GM12892 (cell line): ENCODE results near the gene GCFC2. TPM values are rescaled to one million over a fixed set of nuclear protein-coding genes. Genes with fewer than 3 reads are reported as not detected.
"Not testable (repeated sequence)": the region's sequence is repeated elsewhere in the genome, so short reads cannot be mapped to it uniquely, and the experiment has no call there.

ENCODE experiments used
- DNase-seq: peaks from one replicate; pipeline ENCODE4 v3.0.0; 2011; ENCODE audit not compliant: insufficient read length
- FAIRE-seq: peaks from 2 replicates; lab custom pipeline; 2011; peaks lifted over from hg19 to GRCh38; lab: Jason Lieb, UNC
- POLR2A ChIP-seq: IDR thresholded peaks from 2 replicates; pipeline ENCODE4 v1.6.1; 2011; ENCODE audit warnings: low read depth, low read length, control low read depth
- POLR2AphosphoS5 ChIP-seq: IDR thresholded peaks from 2 replicates; pipeline ENCODE4 v1.6.1; 2011; ENCODE audit warnings: low read depth, low read length, control low read depth
- TAF1 ChIP-seq: IDR thresholded peaks from 2 replicates; pipeline ENCODE4 v1.6.1; 2011; ENCODE audit warnings: low read depth, mild to moderate bottlenecking, control low read depth, low read length, borderline replicate concordance
- polyA plus RNA-seq: library from polyadenylated mRNA; unstranded; fragments of >200 nt; gene quantifications from one replicate; pipeline ENCODE4 v1.2.1, GENCODE V29; 2012; ENCODE audit warnings: missing spikeins, inconsistent platforms; ENCODE audit not compliant: missing spikeins

GCFC2 gene
- 27.0 TPM for polyA plus RNA-seq

GRCh38 chr2:75710577-75711253 lies at the start of gene GCFC2:
GCFC2 (minus strand) TSS chr2:75710915; CDS start chr2:75710855, 60 bp downstream.
- peak; percentile 97 for FAIRE-seq
- peak; percentile 78 for DNase-seq
- TF ChIP-seq TAF1 (peak; percentile 79; the same call in 1 of the 2 replicates), POLR2AphosphoS5 (peak; percentile 85), POLR2A (peak; percentile 91)

GRCh38 chr2:75752828-75753227 lies 42.1 kb upstream of the GCFC2 start:
- no peak for DNase-seq
- no peak for TF ChIP-seq POLR2AphosphoS5
- no peak for TF ChIP-seq TAF1
- no peak for TF ChIP-seq POLR2A
- no peak for FAIRE-seq

GRCh38 chr2:75751824-75752468 lies 41.2 kb upstream of the GCFC2 start:
- TF ChIP-seq TAF1 (no peak), POLR2A (no peak), POLR2AphosphoS5 (no peak)
- DNase-seq (no peak), FAIRE-seq (no peak)

GRCh38 chr2:75751360-75751759 lies 40.6 kb upstream of the GCFC2 start:
- TF ChIP-seq POLR2AphosphoS5 (no peak), POLR2A (no peak), TAF1 (no peak)
- no peak for DNase-seq
- FAIRE-seq, result no peak

- no peak for TF ChIP-seq POLR2A
- TF ChIP-seq TAF1, result no peak
- TF ChIP-seq POLR2AphosphoS5, result no peak
- FAIRE-seq (peak; percentile 36), DNase-seq (no peak)
Observed at GRCh38 chr2:75737961-75738360, 27.2 kb upstream of the GCFC2 start.

GRCh38 chr2:75736276-75736675 lies 25.6 kb upstream of the GCFC2 start:
- DNase-seq (no peak), FAIRE-seq (no peak)
- TF ChIP-seq TAF1 (no peak), POLR2A (no peak), POLR2AphosphoS5 (no peak)

GRCh38 chr2:75729861-75730260 lies 19.1 kb upstream of the GCFC2 start:
- DNase-seq (no peak), FAIRE-seq (no peak)

GRCh38 chr2:75728614-75729419 lies 18.1 kb upstream of the GCFC2 start:
- FAIRE-seq (no peak), DNase-seq (no peak)
- TF ChIP-seq POLR2A (no peak), POLR2AphosphoS5 (no peak), TAF1 (no peak)

More at GRCh38 chr2:75729861-75730260, 19.1 kb upstream of the GCFC2 start:
- TF ChIP-seq TAF1 (no peak), POLR2A (no peak), POLR2AphosphoS5 (no peak)

GRCh38 chr2:75722687-75723086 lies 12.0 kb upstream of the GCFC2 start:
- DNase-seq, result no peak
- TF ChIP-seq POLR2AphosphoS5 (no peak), POLR2A (no peak), TAF1 (no peak)
- no peak for FAIRE-seq

- no peak for TF ChIP-seq POLR2A
- no peak for TF ChIP-seq TAF1
- no peak for TF ChIP-seq POLR2AphosphoS5
- DNase-seq, result no peak
- FAIRE-seq, result no peak
Observed at GRCh38 chr2:75720525-75720924, 9.8 kb upstream of the GCFC2 start.

GRCh38 chr2:75719616-75720015 lies 8.9 kb upstream of the GCFC2 start:
- FAIRE-seq, result no peak
- no peak for DNase-seq
- TF ChIP-seq POLR2AphosphoS5, result no peak
- no peak for TF ChIP-seq TAF1
- TF ChIP-seq POLR2A, result no peak

GRCh38 chr2:75716406-75716805 lies 5.7 kb upstream of the GCFC2 start:
- FAIRE-seq (no peak), DNase-seq (no peak)
- no peak for TF ChIP-seq TAF1
- TF ChIP-seq POLR2A, result no peak
- no peak for TF ChIP-seq POLR2AphosphoS5

- DNase-seq, FAIRE-seq: not testable (repeated sequence)
Observed at GRCh38 chr2:75711590-75711989, 875 bp upstream of the GCFC2 start.
